SK-N-SH treated with all-trans-retinoic acid at 6 μM for 48 hours (cell line): ENCODE data around the gene PPM1B.

Experiments
- ATAC-seq: fragments of 200-7000 bp; cut with Tn5 transposase; 3 replicates; pipeline ENCODE4 v1.9.1; 2020; ENCODE audit warnings: mild to moderate bottlenecking, moderate library complexity
- CSRNP3 ChIP-seq: fragments of 250-450 bp; sonication (Bioruptor Pico); IDR thresholded peaks from 2 replicates; pipeline ENCODE4 v1.5.1; 2021; ENCODE audit warnings: mild to moderate bottlenecking, moderate library complexity
- TSHZ2 ChIP-seq: fragments of 250-450 bp; sonication (Bioruptor Pico); IDR thresholded peaks from 2 replicates; pipeline ENCODE4 v1.5.0; 2020; ENCODE audit warnings: mild to moderate bottlenecking, moderate library complexity

PPM1B gene

GRCh38 chr2:44280869-44281268 lies 112.2 kb downstream of the PPM1B start:
- ATAC-seq, result no peak
- no peak for TF ChIP-seq TSHZ2 (CRISPR knock-in tag)
- TF ChIP-seq CSRNP3 (CRISPR knock-in tag), result no peak
